ENCODE data around the gene S1PR2.

DNA sequence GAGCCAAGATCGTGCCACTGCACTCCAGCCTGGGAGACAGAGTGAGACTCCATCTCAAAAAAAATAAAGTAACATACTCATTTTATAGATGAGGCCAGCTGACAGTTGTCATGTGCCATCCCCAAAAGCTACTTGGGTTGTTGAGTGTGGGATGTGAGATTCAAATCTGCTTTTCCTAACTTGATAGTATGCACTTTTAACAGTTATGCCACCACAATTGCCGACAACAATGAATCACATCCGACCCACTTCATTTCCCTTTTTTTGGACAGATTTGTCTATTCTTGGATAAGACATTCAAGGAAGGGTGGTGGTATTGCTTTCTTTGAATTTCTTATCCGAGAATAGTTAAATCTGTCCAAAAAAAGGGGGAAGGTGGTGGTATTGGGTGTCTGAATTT, 20.1 kb downstream of the S1PR2 start:
- TF ChIP-seq, protein P1, sequence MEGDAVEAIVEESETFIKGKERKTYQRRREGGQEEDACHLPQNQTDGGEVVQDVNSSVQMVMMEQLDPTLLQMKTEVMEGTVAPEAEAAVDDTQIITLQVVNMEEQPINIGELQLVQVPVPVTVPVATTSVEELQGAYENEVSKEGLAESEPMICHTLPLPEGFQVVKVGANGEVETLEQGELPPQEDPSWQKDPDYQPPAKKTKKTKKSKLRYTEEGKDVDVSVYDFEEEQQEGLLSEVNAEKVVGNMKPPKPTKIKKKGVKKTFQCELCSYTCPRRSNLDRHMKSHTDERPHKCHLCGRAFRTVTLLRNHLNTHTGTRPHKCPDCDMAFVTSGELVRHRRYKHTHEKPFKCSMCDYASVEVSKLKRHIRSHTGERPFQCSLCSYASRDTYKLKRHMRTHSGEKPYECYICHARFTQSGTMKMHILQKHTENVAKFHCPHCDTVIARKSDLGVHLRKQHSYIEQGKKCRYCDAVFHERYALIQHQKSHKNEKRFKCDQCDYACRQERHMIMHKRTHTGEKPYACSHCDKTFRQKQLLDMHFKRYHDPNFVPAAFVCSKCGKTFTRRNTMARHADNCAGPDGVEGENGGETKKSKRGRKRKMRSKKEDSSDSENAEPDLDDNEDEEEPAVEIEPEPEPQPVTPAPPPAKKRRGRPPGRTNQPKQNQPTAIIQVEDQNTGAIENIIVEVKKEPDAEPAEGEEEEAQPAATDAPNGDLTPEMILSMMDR (IDR thresholded peaks at IDR 0.05; ENCODE audit: extremely low read depth in 1 of 2, insufficient read depth in 1 of 2, low read depth in 1 of 2, low read length in 2 of 2): no peak
- no peak for TF ChIP-seq POLR2A (IDR thresholded peaks at IDR 0.05; ENCODE audit: low read depth, low read length)
- TF ChIP-seq, protein P2, sequence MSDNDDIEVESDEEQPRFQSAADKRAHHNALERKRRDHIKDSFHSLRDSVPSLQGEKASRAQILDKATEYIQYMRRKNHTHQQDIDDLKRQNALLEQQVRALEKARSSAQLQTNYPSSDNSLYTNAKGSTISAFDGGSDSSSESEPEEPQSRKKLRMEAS (IDR thresholded peaks at IDR 0.05; ENCODE audit: insufficient read depth, insufficient read length): no peak
